ENCODE measurements around the gene FAM209B.

GRCh38 chr20:56584916-56585315 is 51.9 kb downstream of the FAM209B start:
- TF ChIP-seq CTCF (IDR thresholded peaks at IDR 0.05): no peak
- no peak for TF ChIP-seq RAD21 (conservative IDR thresholded peaks at IDR 0.05 in 1 of 2, IDR thresholded peaks at IDR 0.05 in 1 of 2)
- TF ChIP-seq SMC3 (IDR thresholded peaks at IDR 0.05): no peak
- TF ChIP-seq CEBPB (IDR thresholded peaks at IDR 0.05): no peak
- no peak for TF ChIP-seq HES2 (IDR thresholded peaks at IDR 0.05)
- TF ChIP-seq, protein P1, sequence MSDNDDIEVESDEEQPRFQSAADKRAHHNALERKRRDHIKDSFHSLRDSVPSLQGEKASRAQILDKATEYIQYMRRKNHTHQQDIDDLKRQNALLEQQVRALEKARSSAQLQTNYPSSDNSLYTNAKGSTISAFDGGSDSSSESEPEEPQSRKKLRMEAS (IDR thresholded peaks at IDR 0.05): no peak
- TF ChIP-seq CHD2 (IDR thresholded peaks at IDR 0.05; ENCODE audit: low read length, partially characterized antibody): no peak
- no peak for TF ChIP-seq HEYL (CRISPR knock-in tag; IDR thresholded peaks at IDR 0.05)
- no peak for TF ChIP-seq HDAC2 (IDR thresholded peaks at IDR 0.05)
- no peak for TF ChIP-seq JUN (IDR thresholded peaks at IDR 0.05)
- no peak for TF ChIP-seq POLR2A (IDR thresholded peaks at IDR 0.05; ENCODE audit: low read length)
- TF ChIP-seq MYC (IDR thresholded peaks at IDR 0.05; ENCODE audit: borderline replicate concordance, low read length): no peak
- no peak for TF ChIP-seq MAFK (IDR thresholded peaks at IDR 0.05; ENCODE audit: partially characterized antibody)

Measured in A549 (cell line).